Activated CD8-positive, alpha-beta T cell treated with anti-CD3 and anti-CD28 coated beads for 36 hours (primary cell): Measurements from ENCODE around the gene EPHA1. TPM values are rescaled to one million over a fixed set of nuclear protein-coding genes. Genes with fewer than 3 reads are reported as not detected.

Experiments used
- ATAC-seq: fragments of 200-7000 bp; cut with Tn5 transposase; one replicate; pipeline ENCODE4 v1.10.0; 2021; ENCODE audit warnings: mild to moderate bottlenecking, moderate library complexity
- CTCF ChIA-PET: fragments of 350-600 bp; sonication (Branson Sonifier 250); formaldehyde crosslinking; loops from one replicate; lab custom pipeline; 2021; ENCODE audit warnings: antibody characterized with exemption; lab: Charles Lee
- POLR2A ChIA-PET: fragments of 350-600 bp; sonication (Branson Sonifier 250); formaldehyde crosslinking; loops from one replicate; lab custom pipeline; 2021; ENCODE audit warnings: antibody characterized with exemption; lab: Charles Lee
- DNase-seq: peaks from one replicate; pipeline ENCODE4 v3.0.0-alpha.2; 2020
- H3K27ac Mint-ChIP-seq: one replicate; pipeline ENCODE4 v1.8.0; 2021; ENCODE audit warnings: mild to moderate bottlenecking, mixed read lengths
- H3K27me3 Mint-ChIP-seq: one replicate; pipeline ENCODE4 v1.8.0; 2021; ENCODE audit warnings: mixed read lengths
- H3K36me3 Mint-ChIP-seq: one replicate; pipeline ENCODE4 v1.8.0; 2021; ENCODE audit warnings: low read depth, mixed read lengths
- H3K4me1 Mint-ChIP-seq: one replicate; pipeline ENCODE4 v1.8.0; 2021; ENCODE audit warnings: low read depth, mixed read lengths
- H3K4me3 Mint-ChIP-seq: one replicate; pipeline ENCODE4 v1.8.0; 2021; ENCODE audit warnings: mild to moderate bottlenecking, moderate library complexity, mixed read lengths
- H3K9me3 Mint-ChIP-seq: one replicate; pipeline ENCODE4 v1.8.0; 2021; ENCODE audit warnings: mixed read lengths
- CTCF ChIP-seq: fragments of 200-600 bp; IDR thresholded peaks from one replicate; pipeline ENCODE4 v1.8.0; 2022; ENCODE audit warnings: antibody characterized with exemption, mild to moderate bottlenecking
- intact Hi-C: fragments of 100-400 bp; cut with micrococcal nuclease; formaldehyde crosslinking; loops from one replicate; pipeline ENCODE4 v1.10.0; 2022
- total RNA-seq, 2 experiments: library from RNA; stranded (reverse); gene quantifications; one replicate each; pipeline ENCODE4 v1.2.3, GENCODE V29; 2021

The EPHA1 gene
- total RNA-seq, 2 experiments from 2014 or later = 2.4 to 2.8 TPM

- no peak for TF ChIP-seq CTCF
- ATAC-seq (no peak), DNase-seq (no peak)
- POLR2A ChIA-PET = no interaction called here
- H3K4me1 Mint-ChIP-seq = peaks cover 26% of the 10 kb centered on the region
- no peak overlapping the region for H3K27ac Mint-ChIP-seq
- CTCF ChIA-PET = no interaction called here
- H3K36me3 Mint-ChIP-seq = no peaks in the 10 kb centered on the region
- intact Hi-C loops = no loop called here
- H3K4me3 Mint-ChIP-seq = no peak overlapping the region
- H3K27me3 Mint-ChIP-seq = no peaks in the 10 kb centered on the region
- H3K9me3 Mint-ChIP-seq = no peaks in the 10 kb centered on the region
Observed at GRCh38 chr7:143413123-143413522, 4.5 kb upstream of the EPHA1 start.

GRCh38 chr7:143411976-143412708 is 3.5 kb upstream of the EPHA1 start:
- TF ChIP-seq CTCF = no peak
- ChIA-PET POLR2A (no interaction called here), CTCF (interaction anchor here (1.2 kb wide), 1 partner anchor 172 kb away, joined by 6 read pairs; no protein-coding TSS in a partner anchor)
- intact Hi-C loops = no loop called here
- peaks cover 36% of the 10 kb centered on the region for H3K4me1 Mint-ChIP-seq
- DNase-seq = no peak
- ATAC-seq = no peak
- H3K36me3 Mint-ChIP-seq = no peaks in the 10 kb centered on the region
- H3K27me3 Mint-ChIP-seq = no peaks in the 10 kb centered on the region
- no peaks in the 10 kb centered on the region for H3K9me3 Mint-ChIP-seq
- no peak overlapping the region for H3K27ac Mint-ChIP-seq
- no peak overlapping the region for H3K4me3 Mint-ChIP-seq

- DNase-seq (no peak), ATAC-seq (no peak)
- no peak overlapping the region for H3K4me3 Mint-ChIP-seq
- no peaks in the 10 kb centered on the region for H3K36me3 Mint-ChIP-seq
- H3K27me3 Mint-ChIP-seq = no peaks in the 10 kb centered on the region
- H3K4me1 Mint-ChIP-seq = peaks cover 45% of the 10 kb centered on the region
- CTCF ChIA-PET = interaction anchor here (1.0 to 6.3 kb wide), 4 partner anchors 31 to 170 kb away, joined by 3 to 47 read pairs (median 4); no protein-coding TSS in a partner anchor
- POLR2A ChIA-PET = no interaction called here
- TF ChIP-seq CTCF = no peak
- H3K9me3 Mint-ChIP-seq = no peaks in the 10 kb centered on the region
- intact Hi-C loops = no loop called here
- H3K27ac Mint-ChIP-seq = no peak overlapping the region
Observed at GRCh38 chr7:143410521-143411004, 1.9 kb upstream of the EPHA1 start.

- Mint-ChIP-seq H3K36me3 (no peaks in the 10 kb centered on the region), H3K27me3 (no peaks in the 10 kb centered on the region), H3K9me3 (no peaks in the 10 kb centered on the region), H3K4me1 (peaks cover 58% of the 10 kb centered on the region), H3K27ac (peak overlapping the region; percentile 63), H3K4me3 (peak overlapping the region; percentile 74)
- POLR2A ChIA-PET = interaction anchor here (0.6 to 3.0 kb wide), 12 partner anchors 9 to 147 kb away, joined by 3 to 11 read pairs (median 4); partner anchors contain the start of gene CASP2
- DNase-seq (no peak), ATAC-seq (no peak)
- CTCF ChIA-PET = interaction anchor here (1.1 to 7.9 kb wide), 15 partner anchors 8 to 193 kb away, joined by 3 to 78 read pairs (median 7); no protein-coding TSS in a partner anchor
- intact Hi-C loops = loop anchor here (5.0 kb wide), 1 partner anchor 36 kb away; no protein-coding TSS in a partner anchor
- TF ChIP-seq CTCF = no peak
Observed at GRCh38 chr7:143408252-143408685, 387 bp downstream of the EPHA1 start.
